Left ventricle myocardium inferior (tissue), 1 donor: Measurements from ENCODE around the gene RPE65. TPM values are rescaled to one million over a fixed set of nuclear protein-coding genes. Genes with fewer than 3 reads are reported as not detected.
"Not testable (repeated sequence)": the region's sequence is repeated elsewhere in the genome, so short reads cannot be mapped to it uniquely, and the experiment has no call there.

Experiments
- DNase-seq: peaks from one replicate; pipeline ENCODE4 v3.0.0-alpha.2; 2020
- H3K27ac ChIP-seq: fragments of 200-600 bp; replicated peaks from 2 replicates; pipeline ENCODE4 v1.8.0; 2021
- H3K27me3 ChIP-seq: fragments of 200-600 bp; 2 replicates; pipeline ENCODE4 v1.8.0; 2021; ENCODE audit warnings: low read depth
- H3K36me3 ChIP-seq: fragments of 200-600 bp; 2 replicates; pipeline ENCODE4 v1.8.0; 2021
- H3K4me1 ChIP-seq: fragments of 200-600 bp; 2 replicates; pipeline ENCODE4 v1.8.0; 2021
- H3K4me3 ChIP-seq: fragments of 200-600 bp; 2 replicates; pipeline ENCODE4 v1.8.0; 2021; ENCODE audit warnings: mild to moderate bottlenecking, moderate library complexity
- H3K9me3 ChIP-seq: fragments of 200-600 bp; replicated peaks from 2 replicates; pipeline ENCODE4 v1.8.0; 2021
- intact Hi-C: fragments of 100-400 bp; cut with micrococcal nuclease; formaldehyde crosslinking; loops from one replicate; pipeline ENCODE4 v1.11.0; 2022
- total RNA-seq: library from RNA; stranded (reverse); fragmentation: NEBNext Ultra II Directional; extraction: Animal tissue kit (Norgen Biotek cat#: 25700); gene quantifications from one replicate; pipeline ENCODE4 v1.2.1, GENCODE V29; 2021
- TF ChIP-seq, protein P1 (sequence below): fragments of 200-600 bp; IDR thresholded peaks from 2 replicates; pipeline ENCODE4 v1.8.0; 2021; ENCODE audit warnings: antibody characterized with exemption, mild to moderate bottlenecking, borderline replicate concordance
- donor health status: DM: no; HTN: yes; CAD: no; lungs with severe emphysema.

The RPE65 gene
- total RNA-seq, 1 donor from 2014 or later = not detected

DNA sequence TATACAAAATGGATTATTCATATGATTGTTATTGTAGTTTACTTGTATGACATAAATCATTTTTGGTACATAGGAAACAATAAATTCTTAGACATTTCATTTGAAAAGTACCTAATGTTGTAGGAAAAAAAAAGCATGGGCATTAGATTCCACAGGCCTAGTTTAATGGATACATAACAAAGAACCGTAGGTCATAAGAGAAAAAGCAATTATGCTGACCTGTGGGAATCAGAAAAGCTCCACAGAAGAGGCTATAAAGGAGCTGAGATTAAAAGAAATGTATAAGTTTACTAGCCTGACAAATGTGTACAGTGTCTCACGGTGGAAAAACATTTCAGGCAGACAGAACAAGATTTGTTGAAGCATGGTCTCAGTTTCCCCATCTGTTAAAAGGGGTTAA lies 43.4 kb upstream of the RPE65 start:
- Histone ChIP-seq H3K9me3 (no peaks in the 10 kb centered on the region), H3K4me3 (no peak overlapping the region), H3K27me3 (no peaks in the 10 kb centered on the region), H3K27ac (no peak overlapping the region), H3K36me3 (no peaks in the 10 kb centered on the region), H3K4me1 (peaks cover 18% of the 10 kb centered on the region)
- TF ChIP-seq, protein P1, sequence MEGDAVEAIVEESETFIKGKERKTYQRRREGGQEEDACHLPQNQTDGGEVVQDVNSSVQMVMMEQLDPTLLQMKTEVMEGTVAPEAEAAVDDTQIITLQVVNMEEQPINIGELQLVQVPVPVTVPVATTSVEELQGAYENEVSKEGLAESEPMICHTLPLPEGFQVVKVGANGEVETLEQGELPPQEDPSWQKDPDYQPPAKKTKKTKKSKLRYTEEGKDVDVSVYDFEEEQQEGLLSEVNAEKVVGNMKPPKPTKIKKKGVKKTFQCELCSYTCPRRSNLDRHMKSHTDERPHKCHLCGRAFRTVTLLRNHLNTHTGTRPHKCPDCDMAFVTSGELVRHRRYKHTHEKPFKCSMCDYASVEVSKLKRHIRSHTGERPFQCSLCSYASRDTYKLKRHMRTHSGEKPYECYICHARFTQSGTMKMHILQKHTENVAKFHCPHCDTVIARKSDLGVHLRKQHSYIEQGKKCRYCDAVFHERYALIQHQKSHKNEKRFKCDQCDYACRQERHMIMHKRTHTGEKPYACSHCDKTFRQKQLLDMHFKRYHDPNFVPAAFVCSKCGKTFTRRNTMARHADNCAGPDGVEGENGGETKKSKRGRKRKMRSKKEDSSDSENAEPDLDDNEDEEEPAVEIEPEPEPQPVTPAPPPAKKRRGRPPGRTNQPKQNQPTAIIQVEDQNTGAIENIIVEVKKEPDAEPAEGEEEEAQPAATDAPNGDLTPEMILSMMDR = no peak
- intact Hi-C loops = no loop called here
- DNase-seq = no peak

DNA sequence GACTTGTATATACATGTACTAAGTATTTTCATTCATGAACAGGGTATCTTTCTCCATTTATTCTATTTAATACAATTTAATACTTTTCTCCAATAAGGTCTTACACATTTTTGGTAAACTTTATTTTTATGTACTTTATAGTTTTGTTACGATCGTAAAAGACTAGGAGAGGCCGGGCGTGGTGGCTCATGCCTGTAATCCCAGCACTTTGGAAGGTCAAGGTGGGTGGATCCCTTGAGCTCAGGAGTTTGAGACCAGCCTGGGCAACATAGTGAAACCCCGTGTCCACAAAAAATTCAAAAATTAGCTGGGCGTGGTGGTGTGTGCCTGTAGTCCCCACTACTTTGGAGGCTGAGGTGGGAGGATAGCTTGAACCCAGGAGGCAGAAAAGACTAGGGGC lies 42.5 kb upstream of the RPE65 start:
- DNase-seq, H3K9me3 ChIP-seq, H3K4me3 ChIP-seq, intact Hi-C loops, H3K27me3 ChIP-seq, H3K36me3 ChIP-seq, H3K27ac ChIP-seq: not testable (repeated sequence)
- H3K4me1 ChIP-seq = peaks cover 14% of the 10 kb centered on the region

GRCh38 chr1:68490046-68490651 lies 40.4 kb upstream of the RPE65 start:
- Histone ChIP-seq H3K4me3 (no peak overlapping the region), H3K27ac (no peak overlapping the region), H3K4me1 (no peaks in the 10 kb centered on the region), H3K27me3 (no peaks in the 10 kb centered on the region), H3K36me3 (no peaks in the 10 kb centered on the region), H3K9me3 (no peaks in the 10 kb centered on the region)
- intact Hi-C loops = no loop called here
- no peak for DNase-seq
- TF ChIP-seq, protein P1 = no peak

DNA sequence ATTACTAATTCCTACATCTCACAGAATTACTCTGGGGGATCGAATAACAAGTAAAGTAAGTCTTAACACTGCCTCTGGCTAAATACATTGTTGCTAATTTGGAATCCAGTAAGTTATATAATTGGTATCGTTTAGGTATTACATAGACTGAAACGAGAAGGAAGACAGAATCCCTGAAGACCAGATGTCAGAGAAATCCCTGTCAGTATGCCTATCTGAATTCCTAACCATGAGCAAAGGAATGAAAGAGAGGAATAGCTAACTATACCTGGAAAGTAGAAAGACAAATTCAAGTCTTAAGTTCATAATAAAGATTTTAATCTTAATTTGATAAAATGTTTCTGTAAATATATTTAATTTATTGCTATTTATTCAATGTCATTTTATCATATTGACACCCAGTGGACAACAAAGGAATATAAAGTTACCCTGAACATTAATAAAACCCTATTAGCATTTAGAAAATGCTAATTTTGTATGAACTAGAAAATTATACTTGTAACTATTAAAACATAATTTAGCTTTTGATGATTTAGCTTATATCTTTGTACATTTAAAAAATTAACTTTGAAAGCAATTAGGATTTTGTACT lies 35.8 kb upstream of the RPE65 start:
- no peak for DNase-seq
- TF ChIP-seq, protein P1 = no peak
- H3K36me3 ChIP-seq = no peaks in the 10 kb centered on the region
- H3K9me3 ChIP-seq = no peaks in the 10 kb centered on the region
- no peak overlapping the region for H3K27ac ChIP-seq
- intact Hi-C loops = no loop called here
- no peaks in the 10 kb centered on the region for H3K27me3 ChIP-seq
- H3K4me3 ChIP-seq = no peak overlapping the region
- H3K4me1 ChIP-seq = no peaks in the 10 kb centered on the region

GRCh38 chr1:68484618-68485017 lies 34.9 kb upstream of the RPE65 start:
- intact Hi-C loops = no loop called here
- no peaks in the 10 kb centered on the region for H3K9me3 ChIP-seq
- no peaks in the 10 kb centered on the region for H3K36me3 ChIP-seq
- H3K27ac ChIP-seq = no peak overlapping the region
- no peak overlapping the region for H3K4me3 ChIP-seq
- H3K4me1 ChIP-seq = no peaks in the 10 kb centered on the region
- no peak for DNase-seq
- TF ChIP-seq, protein P1 = no peak
- no peaks in the 10 kb centered on the region for H3K27me3 ChIP-seq

GRCh38 chr1:68481041-68481440 lies 31.3 kb upstream of the RPE65 start:
- no peaks in the 10 kb centered on the region for H3K27me3 ChIP-seq
- TF ChIP-seq, protein P1 = no peak
- H3K27ac ChIP-seq = no peak overlapping the region
- intact Hi-C loops = no loop called here
- no peaks in the 10 kb centered on the region for H3K4me1 ChIP-seq
- no peaks in the 10 kb centered on the region for H3K9me3 ChIP-seq
- no peak overlapping the region for H3K4me3 ChIP-seq
- no peak for DNase-seq
- no peaks in the 10 kb centered on the region for H3K36me3 ChIP-seq
